ENCODE data around the gene SMIM43. TPM values are rescaled to one million over a fixed set of nuclear protein-coding genes. Genes with fewer than 3 reads are reported as not detected.
A peak's percentile ranks its signal among the peaks of the same experiment; 100 is the strongest.

Gene SMIM43
- total and polyA plus RNA-seq, 4 donors: not detected

DNA sequence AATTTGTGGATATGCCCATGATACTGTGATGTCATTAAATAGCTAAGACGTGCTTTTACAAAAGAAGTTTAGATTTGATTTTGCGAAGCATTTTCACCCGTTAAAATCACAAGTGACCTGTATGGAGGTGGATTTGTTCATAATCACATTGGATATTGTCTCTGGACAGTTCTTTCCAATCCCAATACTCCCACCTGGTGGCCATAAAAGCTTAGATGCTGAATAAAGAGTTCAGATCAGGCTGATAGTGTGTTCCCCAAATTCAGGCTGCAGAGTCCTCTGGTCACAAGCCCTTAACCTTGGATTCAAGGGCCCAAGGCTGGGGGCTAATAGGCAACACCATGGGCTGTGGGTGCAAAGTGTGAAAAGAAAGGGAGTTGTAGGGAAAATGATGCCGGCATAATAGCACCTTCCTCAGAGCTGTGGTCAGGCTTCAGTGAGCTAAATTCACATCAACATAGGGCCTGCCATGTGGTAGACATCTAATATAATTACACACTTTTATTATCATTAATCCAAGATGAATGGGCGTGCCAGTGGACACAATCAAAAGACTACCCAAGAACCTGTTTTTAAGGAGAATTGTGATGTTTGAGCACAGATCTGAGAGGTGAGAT lies 28.1 kb downstream of the SMIM43 start:
- TF ChIP-seq, protein P1, sequence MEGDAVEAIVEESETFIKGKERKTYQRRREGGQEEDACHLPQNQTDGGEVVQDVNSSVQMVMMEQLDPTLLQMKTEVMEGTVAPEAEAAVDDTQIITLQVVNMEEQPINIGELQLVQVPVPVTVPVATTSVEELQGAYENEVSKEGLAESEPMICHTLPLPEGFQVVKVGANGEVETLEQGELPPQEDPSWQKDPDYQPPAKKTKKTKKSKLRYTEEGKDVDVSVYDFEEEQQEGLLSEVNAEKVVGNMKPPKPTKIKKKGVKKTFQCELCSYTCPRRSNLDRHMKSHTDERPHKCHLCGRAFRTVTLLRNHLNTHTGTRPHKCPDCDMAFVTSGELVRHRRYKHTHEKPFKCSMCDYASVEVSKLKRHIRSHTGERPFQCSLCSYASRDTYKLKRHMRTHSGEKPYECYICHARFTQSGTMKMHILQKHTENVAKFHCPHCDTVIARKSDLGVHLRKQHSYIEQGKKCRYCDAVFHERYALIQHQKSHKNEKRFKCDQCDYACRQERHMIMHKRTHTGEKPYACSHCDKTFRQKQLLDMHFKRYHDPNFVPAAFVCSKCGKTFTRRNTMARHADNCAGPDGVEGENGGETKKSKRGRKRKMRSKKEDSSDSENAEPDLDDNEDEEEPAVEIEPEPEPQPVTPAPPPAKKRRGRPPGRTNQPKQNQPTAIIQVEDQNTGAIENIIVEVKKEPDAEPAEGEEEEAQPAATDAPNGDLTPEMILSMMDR (IDR thresholded peaks at IDR 0.05; ENCODE audit: low read depth, low read length, missing input control): peak; percentile 46
- TF ChIP-seq TAF1 (conservative IDR thresholded peaks at IDR 0.05): no peak
- TF ChIP-seq RAD21 (IDR thresholded peaks at IDR 0.05): peak; percentile 73 to 87

DNA sequence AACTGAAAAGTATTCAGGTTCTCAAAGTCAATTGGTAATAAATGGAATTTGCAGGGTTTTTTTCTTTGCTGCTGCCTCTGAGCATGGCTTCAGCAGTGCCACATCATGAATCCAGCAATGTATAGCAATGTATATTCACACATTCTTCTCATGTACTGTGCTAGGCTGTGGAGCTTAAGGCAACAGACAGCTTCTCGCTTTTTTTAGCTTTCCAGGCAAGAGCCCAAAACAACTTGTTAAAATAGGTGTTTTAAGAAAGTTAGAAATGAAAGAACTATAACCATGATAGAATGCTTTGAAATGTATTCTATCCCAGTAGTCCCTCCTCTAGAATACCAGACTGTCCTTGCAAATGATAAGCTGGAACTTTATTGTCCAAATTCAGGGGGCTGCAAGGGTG lies 30.4 kb downstream of the SMIM43 start:
- Histone ChIP-seq H3K27me3 (ENCODE audit: control insufficient read depth in 4 of 4, insufficient read depth in 4 of 4, low read length in 3 of 4) (no peaks in the 10 kb centered on the region), H3K9ac (ENCODE audit: low read depth in 1 of 2, low read length in 2 of 2) (no peak overlapping the region), H3K27ac (ENCODE audit: low read depth in 1 of 2, low read length in 2 of 2) (no peak overlapping the region), H3K4me1 (ENCODE audit: control insufficient read depth in 4 of 4, insufficient read depth in 4 of 4, low read length in 3 of 4) (peaks cover 0 to 5% (median 3%) of the 10 kb centered on the region in 4 donors), H3K36me3 (ENCODE audit: control insufficient read depth in 4 of 4, insufficient read depth in 3 of 4, low read depth in 1 of 4, low read length in 3 of 4) (no peaks in the 10 kb centered on the region), H3K4me3 (ENCODE audit: low read depth in 1 of 3, low read length in 3 of 3) (no peak overlapping the region), H3K9me3 (ENCODE audit: control insufficient read depth in 4 of 4, low read length in 3 of 4) (no peaks in the 10 kb centered on the region)
- WGBS: 91% methylated on average over 1 of the region's 1 CpG
- DNase-seq (ENCODE audit: low spot score): no peak
- TF ChIP-seq, protein P1 (IDR thresholded peaks at IDR 0.05; ENCODE audit: low read depth, low read length, missing input control): no peak
- TF ChIP-seq, protein P2, sequence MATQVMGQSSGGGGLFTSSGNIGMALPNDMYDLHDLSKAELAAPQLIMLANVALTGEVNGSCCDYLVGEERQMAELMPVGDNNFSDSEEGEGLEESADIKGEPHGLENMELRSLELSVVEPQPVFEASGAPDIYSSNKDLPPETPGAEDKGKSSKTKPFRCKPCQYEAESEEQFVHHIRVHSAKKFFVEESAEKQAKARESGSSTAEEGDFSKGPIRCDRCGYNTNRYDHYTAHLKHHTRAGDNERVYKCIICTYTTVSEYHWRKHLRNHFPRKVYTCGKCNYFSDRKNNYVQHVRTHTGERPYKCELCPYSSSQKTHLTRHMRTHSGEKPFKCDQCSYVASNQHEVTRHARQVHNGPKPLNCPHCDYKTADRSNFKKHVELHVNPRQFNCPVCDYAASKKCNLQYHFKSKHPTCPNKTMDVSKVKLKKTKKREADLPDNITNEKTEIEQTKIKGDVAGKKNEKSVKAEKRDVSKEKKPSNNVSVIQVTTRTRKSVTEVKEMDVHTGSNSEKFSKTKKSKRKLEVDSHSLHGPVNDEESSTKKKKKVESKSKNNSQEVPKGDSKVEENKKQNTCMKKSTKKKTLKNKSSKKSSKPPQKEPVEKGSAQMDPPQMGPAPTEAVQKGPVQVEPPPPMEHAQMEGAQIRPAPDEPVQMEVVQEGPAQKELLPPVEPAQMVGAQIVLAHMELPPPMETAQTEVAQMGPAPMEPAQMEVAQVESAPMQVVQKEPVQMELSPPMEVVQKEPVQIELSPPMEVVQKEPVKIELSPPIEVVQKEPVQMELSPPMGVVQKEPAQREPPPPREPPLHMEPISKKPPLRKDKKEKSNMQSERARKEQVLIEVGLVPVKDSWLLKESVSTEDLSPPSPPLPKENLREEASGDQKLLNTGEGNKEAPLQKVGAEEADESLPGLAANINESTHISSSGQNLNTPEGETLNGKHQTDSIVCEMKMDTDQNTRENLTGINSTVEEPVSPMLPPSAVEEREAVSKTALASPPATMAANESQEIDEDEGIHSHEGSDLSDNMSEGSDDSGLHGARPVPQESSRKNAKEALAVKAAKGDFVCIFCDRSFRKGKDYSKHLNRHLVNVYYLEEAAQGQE (IDR thresholded peaks at IDR 0.05): no peak
- no peak for TF ChIP-seq YY1 (IDR thresholded peaks at IDR 0.05)
- TF ChIP-seq TAF1 (conservative IDR thresholded peaks at IDR 0.05): no peak
- no peak for TF ChIP-seq EGR1 (IDR thresholded peaks at IDR 0.05; ENCODE audit: low read depth in 2 of 2)

More for the DNA sequence above, 28.1 kb downstream of the SMIM43 start:
- Histone ChIP-seq H3K9ac (ENCODE audit: low read depth in 1 of 2, low read length in 2 of 2) (no peak overlapping the region), H3K4me3 (ENCODE audit: low read depth in 1 of 3, low read length in 3 of 3) (no peak overlapping the region), H3K27me3 (ENCODE audit: control insufficient read depth in 4 of 4, insufficient read depth in 4 of 4, low read length in 3 of 4) (no peaks in the 10 kb centered on the region), H3K9me3 (ENCODE audit: control insufficient read depth in 4 of 4, low read length in 3 of 4) (no peaks in the 10 kb centered on the region), H3K36me3 (ENCODE audit: control insufficient read depth in 4 of 4, insufficient read depth in 3 of 4, low read depth in 1 of 4, low read length in 3 of 4) (no peaks in the 10 kb centered on the region), H3K4me1 (ENCODE audit: control insufficient read depth in 4 of 4, insufficient read depth in 4 of 4, low read length in 3 of 4) (no peaks in the 10 kb centered on the region), H3K27ac (ENCODE audit: low read depth in 1 of 2, low read length in 2 of 2) (no peak overlapping the region)
- DNase-seq (ENCODE audit: low spot score): no peak
- WGBS: 58% methylated on average over 5 of the region's 5 CpGs

DNA sequence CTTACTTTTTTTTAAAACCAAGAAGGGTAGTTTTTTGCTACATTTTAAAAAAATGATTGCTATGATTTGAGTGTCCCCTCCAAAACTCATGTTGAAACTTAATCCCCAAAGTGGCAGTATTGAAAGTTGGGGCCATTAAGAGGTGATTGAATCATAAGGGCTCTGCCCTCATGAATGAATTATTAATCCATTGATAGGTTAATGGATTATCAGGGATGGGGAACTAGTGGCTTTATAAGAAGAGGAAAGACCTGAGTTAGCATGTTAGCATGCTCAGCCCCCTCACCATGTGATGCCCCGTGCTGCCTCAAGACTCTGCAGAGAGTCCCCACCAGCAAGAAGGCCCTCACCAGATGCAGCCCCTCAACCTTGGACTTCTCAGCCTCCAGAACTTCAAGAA lies 31.0 kb downstream of the SMIM43 start:
- no peak for DNase-seq (ENCODE audit: low spot score)
- Histone ChIP-seq H3K9me3 (ENCODE audit: control insufficient read depth in 4 of 4, low read length in 3 of 4) (no peaks in the 10 kb centered on the region), H3K9ac (ENCODE audit: low read depth in 1 of 2, low read length in 2 of 2) (no peak overlapping the region), H3K36me3 (ENCODE audit: control insufficient read depth in 4 of 4, insufficient read depth in 3 of 4, low read depth in 1 of 4, low read length in 3 of 4) (no peaks in the 10 kb centered on the region), H3K4me1 (ENCODE audit: control insufficient read depth in 4 of 4, insufficient read depth in 4 of 4, low read length in 3 of 4) (peaks cover 0 to 5% (median 3%) of the 10 kb centered on the region in 4 donors), H3K27ac (ENCODE audit: low read depth in 1 of 2, low read length in 2 of 2) (no peak overlapping the region), H3K27me3 (ENCODE audit: control insufficient read depth in 4 of 4, insufficient read depth in 4 of 4, low read length in 3 of 4) (no peaks in the 10 kb centered on the region), H3K4me3 (ENCODE audit: low read depth in 1 of 3, low read length in 3 of 3) (no peak overlapping the region)
- 93% methylated on average over 1 of the region's 1 CpG for whole genome bisulfite sequencing
- TF ChIP-seq, protein P3, sequence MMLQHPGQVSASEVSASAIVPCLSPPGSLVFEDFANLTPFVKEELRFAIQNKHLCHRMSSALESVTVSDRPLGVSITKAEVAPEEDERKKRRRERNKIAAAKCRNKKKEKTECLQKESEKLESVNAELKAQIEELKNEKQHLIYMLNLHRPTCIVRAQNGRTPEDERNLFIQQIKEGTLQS (IDR thresholded peaks at IDR 0.05): no peak
- TF ChIP-seq HNF4A (conservative IDR thresholded peaks at IDR 0.05) (no peak), NR2F2 (IDR thresholded peaks at IDR 0.05) (no peak), SP1 (IDR thresholded peaks at IDR 0.05) (no peak), TAF1 (conservative IDR thresholded peaks at IDR 0.05) (no peak), GABPA (IDR thresholded peaks at IDR 0.05 in 1 of 2, conservative IDR thresholded peaks at IDR 0.05 in 1 of 2) (no peak), FOXA2 (IDR thresholded peaks at IDR 0.05) (no peak), HNF4G (IDR thresholded peaks at IDR 0.05) (no peak), RXRA (IDR thresholded peaks at IDR 0.05) (no peak), RAD21 (IDR thresholded peaks at IDR 0.05) (no peak), FOXA1 (IDR thresholded peaks at IDR 0.05) (no peak), JUND (IDR thresholded peaks at IDR 0.05) (no peak), YY1 (IDR thresholded peaks at IDR 0.05) (no peak), EGR1 (IDR thresholded peaks at IDR 0.05; ENCODE audit: low read depth in 2 of 2) (no peak)
- TF ChIP-seq, protein P4, sequence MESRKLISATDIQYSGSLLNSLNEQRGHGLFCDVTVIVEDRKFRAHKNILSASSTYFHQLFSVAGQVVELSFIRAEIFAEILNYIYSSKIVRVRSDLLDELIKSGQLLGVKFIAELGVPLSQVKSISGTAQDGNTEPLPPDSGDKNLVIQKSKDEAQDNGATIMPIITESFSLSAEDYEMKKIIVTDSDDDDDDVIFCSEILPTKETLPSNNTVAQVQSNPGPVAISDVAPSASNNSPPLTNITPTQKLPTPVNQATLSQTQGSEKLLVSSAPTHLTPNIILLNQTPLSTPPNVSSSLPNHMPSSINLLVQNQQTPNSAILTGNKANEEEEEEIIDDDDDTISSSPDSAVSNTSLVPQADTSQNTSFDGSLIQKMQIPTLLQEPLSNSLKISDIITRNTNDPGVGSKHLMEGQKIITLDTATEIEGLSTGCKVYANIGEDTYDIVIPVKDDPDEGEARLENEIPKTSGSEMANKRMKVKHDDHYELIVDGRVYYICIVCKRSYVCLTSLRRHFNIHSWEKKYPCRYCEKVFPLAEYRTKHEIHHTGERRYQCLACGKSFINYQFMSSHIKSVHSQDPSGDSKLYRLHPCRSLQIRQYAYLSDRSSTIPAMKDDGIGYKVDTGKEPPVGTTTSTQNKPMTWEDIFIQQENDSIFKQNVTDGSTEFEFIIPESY (IDR thresholded peaks at IDR 0.05): no peak
- TF ChIP-seq, protein P5, sequence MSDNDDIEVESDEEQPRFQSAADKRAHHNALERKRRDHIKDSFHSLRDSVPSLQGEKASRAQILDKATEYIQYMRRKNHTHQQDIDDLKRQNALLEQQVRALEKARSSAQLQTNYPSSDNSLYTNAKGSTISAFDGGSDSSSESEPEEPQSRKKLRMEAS (IDR thresholded peaks at IDR 0.05): no peak

Measured in liver (tissue), 9 donors.